Lung (tissue), 12 donors: ENCODE results near the gene ZAR1L. TPM values are rescaled to one million over a fixed set of nuclear protein-coding genes. Genes with fewer than 3 reads are reported as not detected.

Source experiments
- ATAC-seq: fragments of 200-7000 bp; cut with Tn5 transposase; one replicate; pipeline ENCODE4 v1.9.1; 2020; ENCODE audit warnings: moderate number of reproducible peaks; ENCODE audit not compliant: insufficient read depth, low FRiP score
- DNase-seq, 3 donors: peaks; one replicate each; pipeline ENCODE4 v3.0.0-alpha.2; 2013 to 2017
- H3K27ac ChIP-seq, 2 donors: one replicate each; pipeline ENCODE4 v1.5.1; 2013; ENCODE audit warnings: mild to moderate bottlenecking in 2 of 2, moderate library complexity in 2 of 2, control low read depth in 1 of 2, inconsistent platforms in 1 of 2, low read depth in 1 of 2, low read length in 1 of 2
- H3K27me3 ChIP-seq, 3 donors: one replicate each; pipeline ENCODE4 v1.5.1; 2013; ENCODE audit warnings: low read length in 2 of 3; ENCODE audit not compliant: control insufficient read depth in 3 of 3, insufficient read depth in 3 of 3
- H3K36me3 ChIP-seq, 4 donors: one replicate each; pipeline ENCODE4 v1.5.1; 2013; ENCODE audit warnings: low read length in 4 of 4, mild to moderate bottlenecking in 1 of 4, moderate library complexity in 1 of 4; ENCODE audit not compliant: control insufficient read depth in 4 of 4, insufficient read depth in 4 of 4
- H3K4me1 ChIP-seq, 5 donors: one replicate each; pipeline ENCODE4 v1.5.1; 2013; ENCODE audit warnings: low read length in 5 of 5, mild to moderate bottlenecking in 2 of 5, moderate library complexity in 1 of 5; ENCODE audit not compliant: control insufficient read depth in 5 of 5, insufficient read depth in 5 of 5
- H3K4me3 ChIP-seq: one replicate; pipeline ENCODE4 v1.5.1; 2013; ENCODE audit warnings: mild to moderate bottlenecking, control low read depth, moderate library complexity
- H3K9ac ChIP-seq, 2 donors: one replicate each; pipeline ENCODE4 v1.5.1; 2013; ENCODE audit warnings: low read length in 2 of 2, control low read depth in 1 of 2; ENCODE audit not compliant: insufficient read depth in 1 of 2
- H3K9me3 ChIP-seq, 4 donors: one replicate each; pipeline ENCODE4 v1.5.1; 2013; ENCODE audit warnings: low read length in 3 of 4, mild to moderate bottlenecking in 1 of 4, moderate library complexity in 1 of 4; ENCODE audit not compliant: control insufficient read depth in 4 of 4, insufficient read depth in 3 of 4
- CTCF ChIP-seq: IDR thresholded peaks from 2 replicates; pipeline ENCODE4 v1.5.1; 2012; ENCODE audit warnings: mild to moderate bottlenecking; ENCODE audit errors: control extremely low read depth, extremely low read depth
- WGBS, 2 donors: extraction: QIAGEN DNeasy Blood & Tissue Kit; methylation state at CpG; one replicate each; pipeline ENCODE4 v1.1.7; 2013; 5-methylcytosine and 5-hydroxymethylcytosine counted together
- polyA plus RNA-seq, 2 donors: library from polyadenylated mRNA; stranded (reverse); fragments of 200-250 nt; gene quantifications; one replicate each; pipeline ENCODE4 v1.2.1, GENCODE V29; 2013
- total RNA-seq, 2 donors: library from RNA; depleted of rRNA in 1 of 2; stranded (reverse); fragments of >200 nt in 1 of 2; gene quantifications; one replicate each; pipeline ENCODE4 v1.2.1, GENCODE V29; 2014 to 2021
- donor health status: control.
- donor health status: control.
- donor health status: Bipolar disorder and iron deficiency.
- donor health status: healthy.
- donor health status: DM: yes; HTN: yes; CAD: no.

The ZAR1L gene
- total and polyA plus RNA-seq, 4 donors, result not detected

- Histone ChIP-seq H3K36me3 (no peaks in the 10 kb centered on the region), H3K4me3 (no peak overlapping the region), H3K27ac (no peak overlapping the region), H3K9ac (no peak overlapping the region), H3K9me3 (no peaks in the 10 kb centered on the region), H3K4me1 (peaks cover 0 to 2% (median 0%) of the 10 kb centered on the region in 5 donors), H3K27me3 (no peaks in the 10 kb centered on the region)
- no peak for ATAC-seq
- DNase-seq, result no peak
- WGBS, 2 donors, result 93 to 95% methylated on average over 36 of the region's 36 CpGs
- no peak for TF ChIP-seq CTCF
Observed at GRCh38 chr13:32311188-32311897, 3.8 kb downstream of the ZAR1L start.

GRCh38 chr13:32310134-32310706 lies 4.9 kb downstream of the ZAR1L start:
- Histone ChIP-seq H3K9me3 (no peaks in the 10 kb centered on the region), H3K27ac (peak overlapping the region in 1 of 2 donors; percentile 58), H3K27me3 (no peaks in the 10 kb centered on the region), H3K9ac (no peak overlapping the region), H3K36me3 (no peaks in the 10 kb centered on the region), H3K4me1 (peaks cover 0 to 2% (median 0%) of the 10 kb centered on the region in 5 donors), H3K4me3 (no peak overlapping the region)
- TF ChIP-seq CTCF, result peak; percentile 70
- 42 to 47% methylated on average over 12 of the region's 12 CpGs for WGBS, 2 donors
- peak; percentile 23 to 78 (median 76) for DNase-seq
- peak; percentile 73 for ATAC-seq

- Histone ChIP-seq H3K36me3 (no peaks in the 10 kb centered on the region), H3K4me1 (peaks cover 0 to 2% (median 0%) of the 10 kb centered on the region in 5 donors), H3K9me3 (no peaks in the 10 kb centered on the region), H3K9ac (no peak overlapping the region), H3K27me3 (no peaks in the 10 kb centered on the region), H3K27ac (peak overlapping the region in 1 of 2 donors; percentile 58), H3K4me3 (no peak overlapping the region)
- DNase-seq (peak in 1 of 3 donors; percentile 14), ATAC-seq (peak; percentile 72)
- 19 to 22% methylated on average over 10 of the region's 10 CpGs for WGBS, 2 donors
- no peak for TF ChIP-seq CTCF
Observed at GRCh38 chr13:32309312-32310133, 5.6 kb downstream of the ZAR1L start.
